GM19099 (cell line): ENCODE results near the gene TMEM158.

Source experiments
- POLR2A ChIP-seq: IDR thresholded peaks from 3 replicates; pipeline ENCODE4 v1.6.1; 2011; ENCODE audit warnings: low read depth; ENCODE audit not compliant: insufficient read length; ENCODE audit errors: extremely low read depth

TMEM158 gene

DNA sequence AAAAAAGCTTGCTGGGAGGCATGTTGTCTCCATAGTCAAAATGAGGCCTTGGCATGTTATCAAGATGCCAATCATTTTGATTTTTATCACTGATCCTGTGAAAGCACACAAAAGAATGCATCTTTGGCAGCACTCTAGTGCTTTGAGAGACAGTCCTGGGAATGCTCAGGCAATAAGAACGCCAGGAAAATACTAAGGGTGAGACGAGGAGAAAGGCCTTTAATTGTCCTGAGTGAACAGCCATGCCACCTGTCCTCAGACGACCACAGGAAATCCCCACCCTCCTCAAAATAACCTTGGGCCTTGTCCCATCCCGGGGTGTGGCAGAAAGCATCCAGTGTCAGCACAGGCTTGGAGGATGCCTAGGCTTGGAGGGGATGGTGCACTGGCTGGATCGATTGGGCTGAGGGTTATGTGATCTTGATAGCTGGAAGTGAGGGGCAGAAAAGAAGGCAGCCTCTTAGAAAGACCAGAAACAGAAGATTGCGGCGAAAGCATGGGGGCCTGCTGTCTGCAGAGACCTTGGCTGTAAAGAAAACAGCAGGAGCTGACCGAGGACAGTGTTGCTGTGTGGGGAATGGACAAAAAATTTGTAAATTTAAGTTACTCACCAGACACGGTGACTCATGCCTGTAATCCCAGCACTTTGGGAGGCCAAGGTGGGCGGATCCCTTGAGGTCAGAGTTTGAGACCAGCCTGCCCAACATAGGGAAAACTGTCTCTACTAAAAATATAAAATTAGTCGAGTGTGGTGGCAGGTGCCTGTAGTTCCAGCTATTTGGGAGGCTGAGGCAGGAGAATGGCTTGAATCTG lies 7.3 kb downstream of the TMEM158 start:
- no peak for TF ChIP-seq POLR2A

DNA sequence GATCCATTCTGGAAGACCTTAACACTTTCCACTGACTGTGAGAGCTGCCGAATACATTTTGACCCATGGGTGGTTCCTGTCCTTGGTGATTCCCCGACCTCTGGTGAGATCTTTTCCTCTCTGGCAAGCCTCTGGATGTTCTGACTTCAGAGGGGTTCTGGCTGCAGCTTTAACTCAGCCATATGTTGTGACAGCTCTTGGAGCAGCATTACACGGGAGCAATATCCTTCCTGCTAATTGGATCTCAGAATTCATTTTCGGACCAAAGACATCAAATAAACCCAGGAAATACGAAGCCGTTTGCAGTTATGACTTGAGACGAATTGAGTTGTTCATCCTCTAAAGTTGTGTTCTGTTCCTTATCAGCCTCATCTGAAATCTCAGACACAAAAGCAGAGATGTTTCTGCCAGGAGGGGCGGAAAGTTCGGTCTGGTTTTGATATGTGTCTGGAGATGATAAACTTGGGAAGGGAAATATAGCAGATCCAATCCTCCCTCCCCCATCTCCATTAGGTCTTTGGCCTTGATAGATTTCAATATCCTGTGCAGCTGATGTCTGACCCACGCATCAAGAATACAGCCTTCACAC lies 10.0 kb downstream of the TMEM158 start:
- TF ChIP-seq POLR2A, result no peak

DNA sequence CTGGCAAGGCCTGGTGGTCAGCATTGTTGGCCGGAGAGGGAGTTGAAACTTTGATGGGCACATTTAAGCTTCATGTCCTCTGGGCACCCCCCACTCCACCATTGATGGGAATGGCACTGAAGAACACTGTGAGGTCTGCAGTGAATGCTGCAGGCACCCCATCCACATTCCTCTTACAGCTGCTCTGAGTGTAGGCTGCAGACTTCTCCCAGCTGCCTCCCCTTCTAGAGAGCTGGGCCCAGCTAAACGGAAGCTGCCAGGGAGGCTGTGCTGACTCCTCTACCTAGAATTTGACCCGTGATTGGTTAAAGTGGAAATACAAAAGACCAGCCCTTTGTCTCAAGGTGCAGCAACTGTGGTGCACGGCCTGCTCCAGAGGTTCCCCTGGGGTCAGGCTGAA lies 10.6 kb downstream of the TMEM158 start:
- TF ChIP-seq POLR2A, result no peak

DNA sequence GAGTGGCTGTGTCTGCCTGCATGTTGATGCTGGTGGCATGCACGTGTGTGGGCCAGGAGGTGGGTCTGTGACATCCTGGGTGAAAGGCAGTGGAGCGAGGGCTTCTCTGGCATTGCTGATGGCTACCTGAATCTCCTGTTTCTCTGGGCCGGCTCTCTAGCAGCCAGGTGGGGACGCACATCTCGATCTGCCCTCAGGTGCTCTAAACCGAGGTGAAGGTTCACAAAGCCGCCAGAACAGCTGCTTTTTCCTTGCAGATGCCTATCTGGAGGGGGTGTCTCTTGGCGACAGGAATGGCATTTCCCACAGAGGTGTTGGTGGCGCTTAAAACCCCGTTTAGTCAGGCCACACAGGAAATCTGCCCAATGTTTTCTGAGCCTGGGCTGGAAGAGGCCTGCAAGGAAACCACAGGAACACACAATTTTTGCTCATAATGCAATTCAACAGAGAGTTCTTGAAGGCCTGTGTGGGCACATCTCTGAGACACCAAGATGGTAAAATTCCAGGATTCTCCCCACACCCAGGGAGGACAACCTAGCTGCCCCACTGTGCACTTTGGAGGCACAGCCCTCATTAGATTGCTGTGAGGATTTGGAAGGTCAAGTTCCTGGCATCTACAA lies 11.9 kb downstream of the TMEM158 start:
- no peak for TF ChIP-seq POLR2A

DNA sequence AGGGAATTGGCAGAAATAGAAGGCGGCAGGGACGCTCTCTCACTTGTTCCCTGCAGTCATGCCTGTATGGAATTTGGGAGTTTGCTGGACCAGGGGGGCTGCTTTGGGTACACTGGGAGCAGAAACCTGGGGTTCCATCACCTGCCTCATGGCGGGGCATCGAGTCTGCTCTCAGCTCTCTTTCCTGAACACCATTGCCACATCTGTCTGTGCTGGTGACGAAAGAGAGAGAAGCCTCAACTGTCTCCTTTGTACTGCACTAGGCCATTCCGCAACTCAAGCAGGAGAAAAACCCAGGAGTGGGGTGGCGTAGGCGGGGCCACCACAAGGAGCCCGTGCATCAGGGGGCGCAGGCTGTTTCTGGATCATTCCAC lies 14.0 kb downstream of the TMEM158 start:
- TF ChIP-seq POLR2A, result no peak

DNA sequence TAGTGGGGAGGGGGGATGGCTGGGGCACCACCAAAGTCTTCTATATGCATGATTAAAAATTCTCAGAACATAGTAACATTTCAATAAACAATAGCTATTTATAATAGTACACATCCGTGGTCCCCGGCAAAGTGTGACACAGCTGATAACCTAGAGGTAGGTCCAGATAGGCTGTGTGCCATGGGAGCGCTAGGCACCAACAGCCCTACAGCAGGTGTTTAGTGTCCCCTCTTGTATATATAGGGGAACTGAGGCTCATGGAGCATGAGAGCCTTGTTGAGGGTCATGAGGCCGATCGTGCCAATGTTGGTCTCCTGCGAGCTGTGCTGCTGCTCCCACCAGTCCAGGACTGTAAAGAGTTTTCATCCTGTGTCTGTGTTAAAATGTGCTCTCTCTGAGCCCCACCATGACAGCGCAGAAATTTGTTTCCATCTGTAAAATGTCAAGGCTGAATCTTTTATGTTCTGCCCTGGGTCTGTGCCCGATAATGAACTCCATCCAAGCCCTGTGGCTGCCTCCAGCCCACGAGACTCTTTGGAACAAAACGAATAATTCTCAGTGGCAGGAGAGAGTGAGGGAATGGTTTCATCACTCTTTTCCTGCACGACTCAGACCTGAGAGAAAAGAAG lies 14.5 kb downstream of the TMEM158 start:
- TF ChIP-seq POLR2A, result no peak

DNA sequence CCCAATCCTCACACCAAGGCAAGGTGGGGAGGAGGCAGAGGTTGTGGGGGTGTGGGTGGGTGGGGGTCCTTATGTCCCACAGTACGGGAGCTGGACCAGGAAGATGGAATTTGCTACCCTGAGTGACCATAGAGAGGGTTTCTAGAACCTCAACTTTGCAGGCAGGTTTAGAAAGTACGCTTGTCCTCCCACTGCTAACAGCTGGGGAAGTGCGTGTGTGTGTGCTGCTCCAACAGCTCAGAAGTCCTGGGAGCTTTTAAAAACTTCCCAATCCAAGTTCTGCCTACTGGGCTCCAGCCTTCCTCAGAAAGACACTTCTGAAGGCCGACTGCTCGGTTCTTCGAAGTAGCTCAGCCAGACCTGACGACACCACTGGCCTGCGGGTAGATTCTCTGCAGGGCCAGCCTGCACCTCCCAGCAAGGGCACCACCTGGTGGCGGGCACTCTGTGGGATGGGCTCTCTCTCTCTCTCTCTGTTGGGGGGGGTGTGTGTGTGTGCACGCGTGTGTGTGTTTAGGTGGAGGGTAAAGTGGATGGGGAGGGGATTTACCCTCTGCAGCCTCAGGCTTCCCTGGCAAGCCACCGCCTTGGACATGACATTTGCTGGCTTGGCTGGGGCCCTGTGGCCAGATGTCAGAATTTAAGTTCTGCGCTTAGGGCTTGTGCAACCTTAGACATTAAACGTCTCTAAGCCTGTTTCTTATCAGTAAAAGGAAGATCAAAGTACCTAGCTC lies 15.6 kb downstream of the TMEM158 start:
- TF ChIP-seq POLR2A, result no peak

DNA sequence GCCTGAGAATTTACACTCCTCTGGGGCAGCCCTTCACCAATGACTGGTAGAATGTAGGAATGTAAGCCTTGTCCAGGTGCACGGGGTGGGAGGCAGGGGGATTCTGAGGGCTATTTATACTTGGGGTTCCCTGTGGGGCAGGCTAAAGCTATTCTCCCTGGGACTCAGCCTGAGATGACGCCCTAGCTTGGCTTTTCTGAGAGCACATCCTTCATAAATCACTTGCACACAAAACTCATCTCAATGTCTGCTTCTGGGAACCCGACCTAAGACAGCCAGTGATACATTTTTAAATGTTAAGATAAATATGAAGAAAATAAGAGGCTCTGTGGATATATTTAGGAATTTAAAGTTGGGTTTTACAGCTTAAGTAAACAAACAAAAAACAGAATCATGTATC lies 16.6 kb downstream of the TMEM158 start:
- TF ChIP-seq POLR2A, result no peak

DNA sequence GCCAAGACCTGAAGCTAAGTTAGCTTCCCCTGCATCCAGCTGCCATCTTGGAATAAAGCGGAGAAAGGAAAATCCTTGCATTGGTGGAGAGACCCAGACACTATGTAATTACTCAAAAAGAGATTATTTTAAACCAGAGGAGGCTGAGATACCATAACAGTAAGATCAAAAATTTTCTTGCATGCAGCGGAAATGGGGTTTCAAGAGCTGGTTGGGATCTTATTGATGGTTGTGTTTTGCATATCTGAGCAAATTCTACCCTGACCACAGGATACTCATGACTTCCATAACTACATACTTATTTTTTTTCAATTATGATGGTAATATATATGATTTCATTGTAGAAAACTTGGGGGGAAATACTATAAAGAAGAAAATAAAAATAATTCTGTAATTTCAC lies 17.5 kb downstream of the TMEM158 start:
- TF ChIP-seq POLR2A, result no peak

DNA sequence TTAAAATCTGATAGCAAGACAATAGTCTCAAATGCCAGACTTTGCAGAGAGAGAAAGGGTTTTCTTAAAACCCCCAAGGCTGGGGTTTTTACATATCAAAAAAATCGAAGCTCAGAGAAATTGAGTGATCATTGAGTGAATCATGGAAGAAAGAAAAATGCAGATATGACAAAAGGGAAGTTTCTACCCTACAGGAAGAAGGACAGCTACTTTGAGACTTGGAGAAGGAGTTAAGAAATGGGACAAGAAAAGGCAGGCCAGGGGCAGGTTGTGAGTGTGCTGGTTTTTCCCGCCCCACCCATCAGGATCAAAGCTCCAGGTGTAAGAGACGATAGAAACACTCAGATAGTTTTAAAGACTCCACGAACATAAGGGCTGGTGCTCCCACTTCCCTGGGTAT lies 18.6 kb downstream of the TMEM158 start:
- TF ChIP-seq POLR2A, result no peak

DNA sequence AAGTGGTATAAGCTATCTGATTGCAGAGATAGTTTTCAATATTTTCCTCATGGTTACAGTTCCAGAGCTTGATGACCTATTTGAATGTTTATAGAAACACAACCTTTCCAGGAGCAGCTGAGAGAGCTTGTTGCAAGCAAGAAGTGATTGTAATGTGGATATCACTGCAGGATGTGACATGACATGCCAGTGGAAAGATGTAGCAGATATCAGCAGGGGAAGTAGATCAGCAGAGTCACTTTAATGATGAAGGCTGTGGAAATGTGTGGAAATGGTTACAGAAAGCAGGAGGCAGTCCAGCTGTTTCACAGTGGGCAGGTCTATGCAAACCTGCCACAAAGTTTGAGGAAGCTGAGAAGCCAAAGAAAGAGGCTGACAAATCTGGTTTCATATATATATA lies 21.0 kb downstream of the TMEM158 start:
- no peak for TF ChIP-seq POLR2A

DNA sequence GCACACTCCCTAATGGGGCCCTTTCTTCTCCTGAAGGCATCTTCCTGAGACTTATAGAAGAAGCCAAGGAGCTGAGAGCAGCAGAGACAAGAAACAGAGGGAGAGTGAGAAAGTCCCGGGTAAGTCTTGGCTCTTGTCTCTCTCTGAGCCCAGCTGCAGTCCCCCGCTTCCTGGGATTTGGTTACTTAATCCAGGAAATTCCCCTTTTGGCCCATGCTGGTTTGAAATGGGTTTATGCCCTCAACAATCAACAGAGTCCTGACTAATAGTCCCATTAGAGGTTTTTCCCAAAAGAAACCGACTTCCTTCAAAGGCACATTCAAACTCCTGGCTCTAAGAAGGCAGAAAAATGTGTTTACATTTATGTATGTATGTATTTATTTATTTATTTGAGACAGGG lies 22.0 kb downstream of the TMEM158 start:
- TF ChIP-seq POLR2A, result no peak

DNA sequence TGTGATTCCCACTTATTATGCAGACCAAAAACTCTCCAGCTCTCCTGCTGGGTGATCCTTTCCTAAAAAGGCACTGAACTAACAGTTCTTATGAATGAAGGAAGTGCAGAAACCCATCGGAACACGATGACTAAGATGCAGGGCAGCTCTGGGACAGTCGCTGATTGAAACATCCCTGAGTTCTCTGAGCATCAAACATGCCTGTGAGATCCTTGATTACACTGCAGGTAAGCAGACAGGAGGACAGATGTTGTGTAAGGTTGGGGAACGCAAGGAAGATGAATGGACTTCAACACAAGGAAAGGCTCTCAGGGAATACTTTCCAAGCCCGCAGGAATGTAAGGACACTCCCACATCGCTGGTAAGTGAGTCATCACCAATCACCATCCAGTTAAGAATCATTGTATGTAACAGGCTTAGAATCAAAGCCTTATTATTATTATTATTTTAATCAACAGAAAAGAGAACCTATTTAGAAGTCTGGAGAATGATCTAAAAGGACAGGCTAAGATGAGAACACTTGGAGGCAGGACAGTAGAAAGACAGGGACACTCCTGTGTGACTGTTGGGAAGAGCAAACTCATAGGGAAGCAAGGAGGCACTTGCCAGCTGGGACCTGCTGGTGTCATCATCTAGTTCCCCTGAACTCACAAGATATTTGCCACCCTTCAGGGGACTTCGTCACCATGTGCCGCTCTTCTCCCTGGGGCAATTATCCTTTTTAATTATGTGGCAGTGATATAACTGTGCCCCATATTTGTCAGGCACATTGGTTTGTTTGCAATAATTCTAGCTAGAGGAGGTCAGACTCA lies 26.0 kb downstream of the TMEM158 start:
- no peak for TF ChIP-seq POLR2A
